ENCODE data around the gene DUSP19. TPM values are rescaled to one million over a fixed set of nuclear protein-coding genes. Genes with fewer than 3 reads are reported as not detected.

The DUSP19 gene
- total RNA-seq, 2 donors from 2014 or later, result 1.0 to 2.4 TPM

GRCh38 chr2:183059561-183059960 lies 19.0 kb upstream of the DUSP19 start:
- ATAC-seq (no peak), DNase-seq (no peak)
- intact Hi-C loops (cut with DNase I, micrococcal nuclease), result no loop called here

- DNase-seq (no peak), ATAC-seq (no peak)
Observed at GRCh38 chr2:183060571-183061231, 17.8 kb upstream of the DUSP19 start.

GRCh38 chr2:183063083-183063482 lies 15.5 kb upstream of the DUSP19 start:
- intact Hi-C loops (cut with DNase I, micrococcal nuclease), result no loop called here
- DNase-seq, result no peak
- no peak for ATAC-seq

More at GRCh38 chr2:183060571-183061231, 17.8 kb upstream of the DUSP19 start:
- intact Hi-C loops (cut with DNase I, micrococcal nuclease), result no loop called here

- intact Hi-C loops (cut with DNase I, micrococcal nuclease), result no loop called here
- ATAC-seq (no peak), DNase-seq (no peak)
Observed at GRCh38 chr2:183068561-183068960, 10.0 kb upstream of the DUSP19 start.

- intact Hi-C loops (cut with DNase I, micrococcal nuclease), result no loop called here
- ATAC-seq (no peak), DNase-seq (no peak)
Observed at GRCh38 chr2:183069174-183069573, 9.4 kb upstream of the DUSP19 start.

GRCh38 chr2:183070942-183071844 lies 7.4 kb upstream of the DUSP19 start:
- intact Hi-C loops (cut with DNase I, micrococcal nuclease), result no loop called here
- ATAC-seq, result no peak
- DNase-seq, result peak in 1 of 2 donors; percentile 27

GRCh38 chr2:183072177-183072576 lies 6.4 kb upstream of the DUSP19 start:
- DNase-seq (no peak), ATAC-seq (no peak)
- intact Hi-C loops (cut with DNase I, micrococcal nuclease), result no loop called here

- intact Hi-C loops (cut with DNase I, micrococcal nuclease), result loop anchor here in 1 of 2 donors (5.0 kb wide), 1 partner anchor 44 kb away; the partner anchor contains the start of gene NUP35
- peak; percentile 76 for ATAC-seq
- DNase-seq, result peak; percentile 31 to 64
Observed at GRCh38 chr2:183078163-183078463, 434 bp upstream of the DUSP19 start.

- ATAC-seq, result peak; percentile 42
- intact Hi-C loops (cut with DNase I, micrococcal nuclease), result loop anchor here in 1 of 2 donors (5.0 kb wide), 1 partner anchor 43 kb away; the partner anchor contains the start of gene NUP35
- peak in 1 of 2 donors; percentile 26 for DNase-seq
Observed at GRCh38 chr2:183079139-183079775, 710 bp downstream of the DUSP19 start.

- ATAC-seq (no peak), DNase-seq (no peak)
- intact Hi-C loops (cut with DNase I, micrococcal nuclease), result no loop called here
Observed at GRCh38 chr2:183081911-183082310, 3.4 kb downstream of the DUSP19 start.

GRCh38 chr2:183088061-183088460 lies 9.5 kb downstream of the DUSP19 start:
- ATAC-seq (no peak), DNase-seq (no peak)
- intact Hi-C loops (cut with DNase I, micrococcal nuclease), result no loop called here

- ATAC-seq, result no peak
- intact Hi-C loops (cut with DNase I, micrococcal nuclease), result no loop called here
- DNase-seq, result no peak
Observed at GRCh38 chr2:183089192-183089851, 10.8 kb downstream of the DUSP19 start.

GRCh38 chr2:183091318-183091953 lies 12.9 kb downstream of the DUSP19 start:
- ATAC-seq (no peak), DNase-seq (no peak)
- intact Hi-C loops (cut with DNase I, micrococcal nuclease), result no loop called here

GRCh38 chr2:183091954-183092345 lies 13.4 kb downstream of the DUSP19 start:
- intact Hi-C loops (cut with DNase I, micrococcal nuclease), result no loop called here
- ATAC-seq (no peak), DNase-seq (no peak)

- DNase-seq (no peak), ATAC-seq (no peak)
- intact Hi-C loops (cut with DNase I, micrococcal nuclease), result no loop called here
Observed at GRCh38 chr2:183093857-183094657, 15.5 kb downstream of the DUSP19 start.

GRCh38 chr2:183105402-183106134 lies 27.0 kb downstream of the DUSP19 start:
- no peak for DNase-seq
- no peak for ATAC-seq
- intact Hi-C loops (cut with DNase I, micrococcal nuclease), result no loop called here

- intact Hi-C loops (cut with DNase I, micrococcal nuclease), result no loop called here
- ATAC-seq, result no peak
- DNase-seq, result no peak
Observed at GRCh38 chr2:183112577-183112976, 34.0 kb downstream of the DUSP19 start.
